ENCODE measurements around the gene OTOP3. TPM values are rescaled to one million over a fixed set of nuclear protein-coding genes. Genes with fewer than 3 reads are reported as not detected.
"Not testable (repeated sequence)": the region's sequence is repeated elsewhere in the genome, so short reads cannot be mapped to it uniquely, and the experiment has no call there.

The OTOP3 gene
- total RNA-seq, 2 experiments from 2014 or later = not detected

GRCh38 chr17:74962622-74963394 is 27.1 kb downstream of the OTOP3 start:
- H3K4me3 Mint-ChIP-seq = no peak overlapping the region
- DNase-seq = no peak
- H3K4me1 Mint-ChIP-seq = peaks cover 7% of the 10 kb centered on the region
- H3K36me3 Mint-ChIP-seq = no peaks in the 10 kb centered on the region
- ATAC-seq = no peak
- no peak overlapping the region for H3K27ac Mint-ChIP-seq
- H3K27me3 Mint-ChIP-seq = no peaks in the 10 kb centered on the region
- H3K9me3 Mint-ChIP-seq (ENCODE audit: low read depth) = no peaks in the 10 kb centered on the region
- CTCF ChIA-PET = interaction anchor here (0.9 to 6.8 kb wide), 34 partner anchors 10 to 449 kb away, joined by 3 to 129 read pairs (median 10); partner anchors contain the start of genes ARMC7, CDR2L, GRB2 and HID1

- ATAC-seq = no peak
- no peaks in the 10 kb centered on the region for H3K9me3 Mint-ChIP-seq (ENCODE audit: low read depth)
- no peak overlapping the region for H3K27ac Mint-ChIP-seq
- CTCF ChIA-PET = interaction anchor here (1.1 to 4.8 kb wide), 6 partner anchors 9 to 151 kb away, joined by 3 to 129 read pairs (median 4); partner anchors contain the start of genes HID1, MRPL58 and SLC16A5
- peaks cover 7% of the 10 kb centered on the region for H3K4me1 Mint-ChIP-seq
- no peaks in the 10 kb centered on the region for H3K27me3 Mint-ChIP-seq
- no peaks in the 10 kb centered on the region for H3K36me3 Mint-ChIP-seq
- no peak for DNase-seq
- H3K4me3 Mint-ChIP-seq = no peak overlapping the region
Measured at GRCh38 chr17:74963656-74964055, 28.0 kb downstream of the OTOP3 start.

DNA sequence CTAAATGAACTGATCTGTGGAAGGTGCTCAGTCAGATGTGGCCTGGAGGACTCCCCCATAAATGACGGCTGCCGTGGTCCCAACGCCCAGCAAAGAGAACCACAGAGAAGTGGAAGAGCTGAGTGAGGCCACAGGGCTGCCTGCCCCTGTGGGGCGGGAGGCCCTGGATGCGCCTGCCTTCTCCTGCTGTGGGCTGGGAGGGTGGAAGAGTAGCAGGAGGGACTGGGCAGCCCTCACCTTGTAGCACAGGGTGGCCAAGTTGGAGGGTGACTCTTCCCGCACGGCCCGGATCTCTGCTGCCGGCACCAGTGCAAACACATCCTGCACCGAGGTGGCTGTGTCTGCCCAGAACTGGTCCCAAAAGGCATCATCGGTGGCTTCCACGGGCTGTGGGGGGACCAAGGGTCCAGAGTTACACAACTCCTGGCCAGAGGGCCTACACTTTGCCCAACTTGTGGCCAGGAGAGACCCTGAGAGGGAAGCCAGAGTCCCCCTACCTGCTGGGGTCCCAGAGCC is 28.6 kb downstream of the OTOP3 start:
- ATAC-seq (no peak), DNase-seq (no peak)
- no peaks in the 10 kb centered on the region for H3K36me3 Mint-ChIP-seq
- CTCF ChIA-PET = interaction anchor here (1.1 to 4.8 kb wide), 5 partner anchors 8 to 150 kb away, joined by 3 to 129 read pairs (median 4); partner anchors contain the start of genes HID1 and MRPL58
- H3K4me1 Mint-ChIP-seq = peaks cover 7% of the 10 kb centered on the region
- no peak overlapping the region for H3K27ac Mint-ChIP-seq
- H3K9me3 Mint-ChIP-seq (ENCODE audit: low read depth) = no peaks in the 10 kb centered on the region
- no peak overlapping the region for H3K4me3 Mint-ChIP-seq
- H3K27me3 Mint-ChIP-seq = no peaks in the 10 kb centered on the region

DNA sequence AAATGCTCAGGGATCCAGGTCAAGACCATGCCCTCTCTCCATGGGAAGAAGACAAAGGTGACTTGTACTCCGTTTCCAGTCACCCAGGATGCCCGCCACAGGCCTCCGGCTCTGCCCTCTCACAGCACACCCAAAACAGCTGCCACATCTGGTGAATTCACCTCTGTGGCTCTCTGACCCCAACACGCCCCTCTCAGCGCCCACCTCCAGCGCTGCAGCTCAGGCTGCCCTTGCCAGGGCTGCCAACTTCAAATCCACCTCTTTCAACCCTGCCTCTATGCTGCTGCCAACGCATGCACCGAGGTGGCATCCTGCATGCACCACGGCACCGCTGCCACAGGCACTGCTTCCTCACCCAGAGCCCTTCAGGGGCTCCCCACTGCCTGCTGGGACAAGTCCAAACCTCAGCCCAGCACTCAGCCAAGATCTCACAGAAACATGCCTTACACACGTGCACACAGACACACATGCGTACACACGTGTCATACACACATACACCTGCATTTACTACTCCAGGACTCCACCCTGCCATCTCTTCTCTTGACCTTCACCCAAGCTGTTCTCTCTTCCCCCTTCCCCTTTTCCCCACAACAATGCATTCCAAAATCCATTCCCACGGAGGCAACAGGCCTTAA is 29.4 kb downstream of the OTOP3 start:
- Mint-ChIP-seq H3K27ac (peak overlapping the region; percentile 1), H3K27me3 (no peaks in the 10 kb centered on the region)
- CTCF ChIA-PET = no interaction called here

DNA sequence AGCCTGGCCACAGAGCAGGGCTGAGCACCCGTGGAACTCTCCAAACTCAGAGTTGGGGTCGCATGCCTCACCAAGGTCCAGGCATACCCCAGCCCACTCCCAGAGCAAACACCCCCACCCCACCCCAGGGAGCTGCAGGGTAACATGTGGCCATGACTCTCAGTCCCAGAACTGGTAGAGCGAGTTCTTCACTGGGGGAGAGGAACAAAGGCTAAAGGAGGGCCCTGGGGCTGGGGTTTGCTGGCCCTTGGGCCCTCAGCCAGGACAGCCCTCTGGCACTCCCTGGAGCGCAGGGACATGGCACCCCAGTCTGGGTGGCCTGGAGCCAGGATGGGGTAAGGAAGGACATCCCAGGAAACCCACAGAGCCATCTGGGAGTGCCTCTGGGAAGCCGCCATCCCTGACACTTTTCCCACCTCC is 32.7 kb downstream of the OTOP3 start:
- H3K27ac Mint-ChIP-seq = no peak overlapping the region
- no peaks in the 10 kb centered on the region for H3K9me3 Mint-ChIP-seq (ENCODE audit: low read depth)
- H3K27me3 Mint-ChIP-seq = peaks cover 13% of the 10 kb centered on the region
- H3K4me1 Mint-ChIP-seq = peaks cover 6% of the 10 kb centered on the region
- CTCF ChIA-PET = interaction anchor here (1.8 to 8.8 kb wide), 3 partner anchors 6 to 146 kb away, joined by 6 to 80 read pairs (median 6); partner anchors contain the start of gene MRPL58
- no peaks in the 10 kb centered on the region for H3K36me3 Mint-ChIP-seq
- no peak for DNase-seq
- ATAC-seq = no peak
- no peak overlapping the region for H3K4me3 Mint-ChIP-seq

More for the DNA sequence above, 29.4 kb downstream of the OTOP3 start:
- Mint-ChIP-seq H3K9me3 (ENCODE audit: low read depth) (no peaks in the 10 kb centered on the region), H3K36me3 (no peaks in the 10 kb centered on the region), H3K4me1 (peaks cover 7% of the 10 kb centered on the region), H3K4me3 (no peak overlapping the region)
- ATAC-seq (no peak), DNase-seq (no peak)

DNA sequence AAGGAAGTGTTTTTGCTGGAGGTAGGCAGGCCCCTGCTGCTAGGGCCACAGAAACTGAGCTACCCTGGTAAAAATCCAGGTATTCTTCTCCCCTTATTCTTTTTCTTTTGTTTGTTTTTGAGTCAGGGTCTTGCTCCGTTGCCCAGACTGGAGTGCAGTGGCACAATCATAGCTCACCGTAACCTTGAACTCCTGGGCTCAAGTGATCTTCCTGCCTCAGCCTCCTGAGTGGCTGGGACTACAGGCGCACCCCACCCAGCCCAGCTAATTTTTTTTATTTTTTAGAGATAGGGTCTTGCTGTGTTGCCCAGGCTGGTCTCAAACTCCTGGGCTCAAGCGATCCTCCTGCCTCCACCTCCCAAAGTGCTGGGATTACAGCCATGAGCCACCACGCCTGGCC is 33.8 kb downstream of the OTOP3 start:
- H3K36me3 Mint-ChIP-seq, H3K27ac Mint-ChIP-seq: not testable (repeated sequence)

DNA sequence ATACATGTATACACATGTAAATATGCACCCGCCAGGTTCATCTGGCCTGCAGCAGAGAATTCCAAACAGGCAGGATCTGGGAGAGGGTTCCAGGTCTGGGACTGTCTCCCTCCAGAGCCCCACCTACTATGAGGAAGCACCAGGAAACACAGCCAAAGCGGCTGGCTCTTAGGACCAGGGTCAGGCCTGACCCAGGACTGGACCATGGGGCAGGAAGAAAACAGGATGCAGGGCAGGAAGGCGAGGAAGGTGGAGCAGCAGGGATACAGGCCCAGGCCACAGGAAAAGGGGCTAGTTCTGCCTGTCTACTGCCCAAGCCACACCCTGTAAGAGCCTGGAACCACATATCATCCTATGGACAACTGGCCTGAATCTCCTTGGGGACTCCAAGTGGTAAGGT is 34.7 kb downstream of the OTOP3 start:
- Mint-ChIP-seq H3K4me1 (peaks cover 6% of the 10 kb centered on the region), H3K27me3 (peaks cover 28% of the 10 kb centered on the region), H3K36me3 (no peaks in the 10 kb centered on the region), H3K9me3 (ENCODE audit: low read depth) (no peaks in the 10 kb centered on the region), H3K27ac (no peak overlapping the region), H3K4me3 (no peak overlapping the region)
- CTCF ChIA-PET = interaction anchor here (1.8 to 8.8 kb wide), 3 partner anchors 8 to 42 kb away, joined by 6 to 80 read pairs (median 12); partner anchors contain the start of gene MRPL58
- no peak for DNase-seq
- no peak for ATAC-seq

More for the DNA sequence above, 33.8 kb downstream of the OTOP3 start:
- not testable (repeated sequence) for H3K9me3 Mint-ChIP-seq (ENCODE audit: low read depth); H3K4me1 Mint-ChIP-seq; H3K4me3 Mint-ChIP-seq; ATAC-seq; DNase-seq
- peaks cover 21% of the 10 kb centered on the region for H3K27me3 Mint-ChIP-seq
- CTCF ChIA-PET = interaction anchor here (1.0 to 8.8 kb wide), 4 partner anchors 7 to 443 kb away, joined by 3 to 80 read pairs (median 4); partner anchors contain the start of gene MRPL58

DNA sequence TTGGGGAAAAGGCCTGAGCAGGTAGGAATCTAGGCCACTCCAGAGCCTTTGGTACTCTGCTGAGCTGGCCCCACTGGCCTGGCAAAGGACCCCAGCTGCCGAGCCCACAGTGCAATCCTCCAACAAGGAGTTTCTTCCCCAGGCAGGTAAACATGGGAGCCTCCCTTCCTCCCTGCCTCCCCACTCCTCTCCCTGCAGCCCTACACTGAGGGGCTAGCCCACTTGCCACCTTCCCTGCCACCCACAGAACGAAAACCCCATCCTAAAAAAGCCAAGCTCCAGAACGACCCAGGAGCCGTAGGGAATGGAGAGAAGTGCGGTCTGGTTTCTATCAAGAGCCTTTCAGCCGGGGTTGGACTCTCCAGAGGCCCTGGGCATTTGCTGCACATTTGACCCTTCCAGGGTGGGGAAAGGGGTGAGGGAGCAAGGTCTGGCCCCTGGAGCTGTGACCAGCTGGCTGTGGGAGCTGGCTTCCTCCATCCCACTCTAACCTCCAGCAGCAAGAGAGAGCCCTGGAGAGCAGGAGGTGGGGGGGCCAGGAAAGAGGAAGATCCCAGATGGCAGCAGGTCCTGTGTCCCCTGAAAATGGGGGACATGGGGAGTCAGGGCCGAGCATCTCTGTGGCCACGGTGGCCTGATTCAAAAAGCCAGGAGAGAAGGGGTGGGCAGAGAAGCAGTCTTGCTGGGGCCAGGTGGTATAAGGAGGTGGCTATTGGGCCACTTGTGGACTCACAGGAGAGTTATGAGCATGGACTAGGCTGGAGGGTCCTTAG is 35.6 kb downstream of the OTOP3 start:
- Mint-ChIP-seq H3K4me3 (no peak overlapping the region), H3K4me1 (peaks cover 6% of the 10 kb centered on the region), H3K27me3 (peaks cover 33% of the 10 kb centered on the region), H3K27ac (no peak overlapping the region), H3K9me3 (ENCODE audit: low read depth) (no peaks in the 10 kb centered on the region), H3K36me3 (no peaks in the 10 kb centered on the region)
- no peak for DNase-seq
- ATAC-seq = no peak
- CTCF ChIA-PET = interaction anchor here (0.9 to 8.8 kb wide), 5 partner anchors 9 to 441 kb away, joined by 3 to 80 read pairs (median 12); partner anchors contain the start of gene MRPL58

- Mint-ChIP-seq H3K9me3 (ENCODE audit: low read depth) (no peaks in the 10 kb centered on the region), H3K27me3 (peaks cover 34% of the 10 kb centered on the region), H3K4me3 (no peak overlapping the region), H3K27ac (no peak overlapping the region), H3K36me3 (no peaks in the 10 kb centered on the region), H3K4me1 (peaks cover 6% of the 10 kb centered on the region)
- DNase-seq (no peak), ATAC-seq (no peak)
- CTCF ChIA-PET = interaction anchor here (0.9 to 8.8 kb wide), 6 partner anchors 10 to 440 kb away, joined by 3 to 80 read pairs (median 8); partner anchors contain the start of gene MRPL58
Measured at GRCh38 chr17:74971842-74972106, 36.1 kb downstream of the OTOP3 start.

DNA sequence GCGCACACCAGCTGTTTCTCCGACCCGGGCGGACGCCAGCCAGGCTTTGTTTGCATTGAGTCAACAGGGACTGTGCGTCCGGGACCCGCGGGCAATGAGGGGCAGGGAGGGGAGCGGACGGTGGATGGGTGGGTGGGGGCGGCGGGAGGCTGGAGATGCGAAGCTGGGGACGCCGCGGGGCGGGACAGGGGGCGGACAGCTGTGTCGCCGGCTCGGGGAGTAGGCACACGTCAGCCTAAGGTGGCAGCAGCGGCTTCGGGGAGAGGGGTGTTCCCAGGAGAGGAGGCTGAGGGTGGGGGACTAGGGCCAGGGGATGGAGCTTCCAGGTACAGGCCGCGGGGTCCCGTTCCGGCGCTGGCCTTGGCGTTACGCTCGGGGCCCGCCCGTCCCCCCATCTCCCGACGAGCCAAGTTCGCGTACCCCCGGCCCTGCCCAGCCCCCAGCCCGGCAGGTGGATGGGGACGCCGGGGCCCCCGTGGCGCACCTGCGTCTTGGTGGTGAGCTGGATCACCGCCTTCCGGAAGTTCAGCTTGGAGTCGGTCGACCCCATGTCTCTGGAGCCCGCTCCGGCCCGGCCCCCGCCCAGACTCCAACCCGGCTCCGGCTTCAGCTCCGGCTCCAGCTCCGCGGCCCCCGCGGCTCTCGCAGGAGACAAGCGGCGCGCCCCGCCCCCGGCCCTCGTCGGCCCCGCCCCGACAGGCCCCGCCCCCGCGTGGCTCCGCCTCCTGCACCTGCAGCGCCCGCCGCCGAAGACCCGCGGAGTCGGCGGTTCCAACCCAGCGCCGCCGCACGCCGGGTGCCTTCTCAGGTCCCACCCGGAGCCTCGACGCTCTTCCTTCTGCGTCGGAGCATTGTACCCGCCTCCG is 36.6 kb downstream of the OTOP3 start, which contains the start of gene HID1:
Gene HID1 (minus strand): TSS at position 653 of the 866 bp plus-strand sequence. CDS start 103 bp downstream, at position 550.
- no peak within 1 kb of the TSS for H3K27ac Mint-ChIP-seq
- ATAC-seq = peak; percentile 93
- no peaks in the 10 kb centered on the region for H3K36me3 Mint-ChIP-seq

DNA sequence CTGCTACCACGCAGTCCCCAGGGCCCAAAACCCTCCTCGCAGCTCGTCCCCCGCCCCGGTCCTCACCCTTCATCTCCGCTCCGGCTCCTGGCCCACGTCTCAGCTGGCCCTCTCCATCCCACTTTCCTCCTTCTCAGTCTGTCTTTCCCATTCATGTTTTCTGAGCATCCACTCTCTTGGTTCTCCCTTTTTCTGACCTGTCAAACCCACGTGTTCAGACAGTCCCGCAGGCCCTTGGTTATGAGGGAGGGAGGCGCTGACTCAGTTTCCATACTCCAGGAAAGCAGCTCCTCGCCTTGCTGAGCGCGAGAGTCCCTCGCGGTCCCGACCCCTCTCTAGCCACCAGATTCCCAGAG is 37.3 kb downstream of the OTOP3 start:
- Mint-ChIP-seq H3K9me3 (ENCODE audit: low read depth) (no peaks in the 10 kb centered on the region), H3K4me1 (peaks cover 6% of the 10 kb centered on the region), H3K27me3 (peaks cover 39% of the 10 kb centered on the region), H3K27ac (no peak overlapping the region), H3K36me3 (no peaks in the 10 kb centered on the region), H3K4me3 (peak overlapping the region; percentile 60)
- no peak for ATAC-seq
- DNase-seq = no peak
- CTCF ChIA-PET = interaction anchor here (0.8 to 8.8 kb wide), 6 partner anchors 11 to 141 kb away, joined by 3 to 80 read pairs (median 8); partner anchors contain the start of gene MRPL58

More for the DNA sequence above, 36.6 kb downstream of the OTOP3 start, which contains the start of gene HID1:
- CTCF ChIA-PET = interaction anchor here (0.8 to 8.8 kb wide), 7 partner anchors 10 to 440 kb away, joined by 3 to 80 read pairs (median 5); partner anchors contain the start of gene MRPL58
- H3K4me1 Mint-ChIP-seq = peaks cover 6% of the 10 kb centered on the region
- peak within 1 kb of the TSS; percentile 60 for H3K4me3 Mint-ChIP-seq
- DNase-seq = peak; percentile 75
- no peaks in the 10 kb centered on the region for H3K9me3 Mint-ChIP-seq (ENCODE audit: low read depth)
- peaks cover 36% of the 10 kb centered on the region for H3K27me3 Mint-ChIP-seq

DNA sequence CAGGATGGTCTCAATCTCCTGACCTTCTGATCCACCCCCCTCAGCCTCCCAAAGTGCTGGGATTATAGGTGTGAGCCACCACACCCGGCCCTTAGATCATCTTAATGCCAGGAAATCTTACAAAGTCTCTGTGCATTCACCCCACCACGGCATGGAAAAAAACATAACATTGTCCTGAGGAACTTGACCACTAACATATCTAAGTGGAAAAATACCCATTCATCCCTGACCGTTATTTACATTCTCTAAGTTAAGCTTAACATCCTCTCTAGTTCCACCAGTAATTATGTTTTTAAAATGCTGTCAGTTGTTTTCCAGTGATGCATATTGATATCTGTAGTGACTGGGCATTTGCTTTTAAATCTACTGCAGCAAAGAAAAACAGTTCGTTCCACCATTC is 40.2 kb downstream of the OTOP3 start:
- H3K36me3 Mint-ChIP-seq = no peaks in the 10 kb centered on the region
- no peak overlapping the region for H3K27ac Mint-ChIP-seq
- H3K27me3 Mint-ChIP-seq = peaks cover 56% of the 10 kb centered on the region
- H3K4me3 Mint-ChIP-seq = no peak overlapping the region
- H3K4me1 Mint-ChIP-seq = peaks cover 8% of the 10 kb centered on the region
- ATAC-seq (no peak), DNase-seq (no peak)
- no peaks in the 10 kb centered on the region for H3K9me3 Mint-ChIP-seq (ENCODE audit: low read depth)
- CTCF ChIA-PET = interaction anchor here (1.1 to 8.8 kb wide), 4 partner anchors 13 to 129 kb away, joined by 3 to 80 read pairs (median 4); no protein-coding TSS in a partner anchor

Measured in activated CD8-positive, alpha-beta memory T cell treated with anti-CD3 and anti-CD28 coated beads, Interleukin-2, amount 10 ng/mL, durations not matched to agents 7 days and 5 days (primary cell).